Left kidney (tissue), 2 donors: ENCODE results near the gene ADRM1. TPM values are rescaled to one million over a fixed set of nuclear protein-coding genes. Genes with fewer than 3 reads are reported as not detected.

Experiments
- DNase-seq: peaks from one replicate; pipeline ENCODE4 v3.0.0-alpha.2; 2013
- polyA plus RNA-seq: library from polyadenylated mRNA; unstranded; fragments of 120-200 nt; gene quantifications from one replicate; pipeline ENCODE4 v1.2.1, GENCODE V29; 2013; ENCODE audit not compliant: insufficient read length

ADRM1 gene
- polyA plus RNA-seq, 1 donor = 37.6 TPM

GRCh38 chr20:62323146-62323979, 20.6 kb downstream of the ADRM1 start:
- DNase-seq = no peak

DNA sequence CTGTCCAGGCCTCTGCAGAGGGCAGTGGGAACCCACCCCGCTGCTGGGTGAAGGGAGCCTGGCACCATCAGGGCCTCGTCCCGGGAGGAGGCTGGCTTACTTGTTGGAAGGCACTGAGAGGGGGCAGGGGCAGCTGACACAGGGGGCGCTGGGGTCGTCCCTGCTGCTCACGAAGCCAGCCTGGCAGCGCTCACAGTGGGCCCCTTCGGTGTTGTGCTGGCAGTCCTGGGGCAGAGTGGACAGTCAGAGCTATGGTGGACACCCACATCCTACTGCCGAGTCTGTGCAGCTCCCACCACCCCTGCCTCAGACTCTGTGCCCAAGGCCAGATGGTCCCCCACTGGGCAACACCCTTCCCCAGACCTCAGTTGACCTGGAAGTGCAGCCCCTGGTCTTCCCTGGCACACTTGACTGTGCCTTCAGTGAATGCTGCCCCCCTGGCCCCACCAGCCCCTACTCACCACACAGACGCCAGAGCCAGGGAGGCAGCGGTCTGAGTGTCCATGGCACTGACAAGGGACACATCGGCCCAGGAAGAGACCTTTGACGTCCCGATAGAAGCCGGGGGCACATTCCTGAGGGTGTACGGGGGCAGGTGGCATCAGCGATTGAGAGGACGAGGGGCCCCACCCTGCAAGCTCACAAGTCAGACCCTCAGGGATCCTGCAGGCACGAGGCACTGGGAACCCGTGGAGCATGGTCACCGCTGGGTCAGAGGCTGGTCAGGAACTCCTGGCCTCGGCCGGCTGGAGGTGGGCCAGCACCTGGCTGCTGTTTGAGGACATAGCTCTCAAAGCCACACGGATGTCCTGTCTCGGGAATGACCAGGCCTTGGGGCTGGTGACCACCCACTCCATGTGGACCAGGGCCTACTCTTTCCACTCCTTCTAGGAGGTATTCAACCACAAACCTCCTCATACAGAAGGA, 21.4 kb downstream of the ADRM1 start:
- no peak for DNase-seq

GRCh38 chr20:62325172-62325905, 22.5 kb downstream of the ADRM1 start:
- DNase-seq = no peak

DNA sequence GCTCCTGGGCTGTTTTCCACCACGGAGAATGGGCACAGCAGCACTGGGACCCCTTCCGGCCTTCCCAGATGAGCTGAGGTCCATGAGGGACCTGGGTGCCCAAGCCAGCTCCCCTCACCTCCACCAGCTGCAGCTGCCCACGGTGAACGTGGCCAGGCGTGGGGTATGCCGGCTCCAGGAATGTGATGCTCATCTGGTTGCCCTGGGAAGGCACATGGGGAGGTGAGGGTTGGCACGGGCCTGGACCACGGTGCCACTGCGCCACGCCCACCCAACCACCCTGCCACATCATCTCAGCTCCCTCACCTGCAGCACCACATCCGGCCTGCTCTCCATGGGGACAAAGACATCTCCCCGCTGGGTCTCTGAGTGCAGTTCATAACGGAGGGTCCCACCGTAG, 23.8 kb downstream of the ADRM1 start:
- DNase-seq = no peak

GRCh38 chr20:62326959-62327725, 24.3 kb downstream of the ADRM1 start:
- DNase-seq = no peak

GRCh38 chr20:62327726-62328495, 25.1 kb downstream of the ADRM1 start:
- DNase-seq = no peak

DNA sequence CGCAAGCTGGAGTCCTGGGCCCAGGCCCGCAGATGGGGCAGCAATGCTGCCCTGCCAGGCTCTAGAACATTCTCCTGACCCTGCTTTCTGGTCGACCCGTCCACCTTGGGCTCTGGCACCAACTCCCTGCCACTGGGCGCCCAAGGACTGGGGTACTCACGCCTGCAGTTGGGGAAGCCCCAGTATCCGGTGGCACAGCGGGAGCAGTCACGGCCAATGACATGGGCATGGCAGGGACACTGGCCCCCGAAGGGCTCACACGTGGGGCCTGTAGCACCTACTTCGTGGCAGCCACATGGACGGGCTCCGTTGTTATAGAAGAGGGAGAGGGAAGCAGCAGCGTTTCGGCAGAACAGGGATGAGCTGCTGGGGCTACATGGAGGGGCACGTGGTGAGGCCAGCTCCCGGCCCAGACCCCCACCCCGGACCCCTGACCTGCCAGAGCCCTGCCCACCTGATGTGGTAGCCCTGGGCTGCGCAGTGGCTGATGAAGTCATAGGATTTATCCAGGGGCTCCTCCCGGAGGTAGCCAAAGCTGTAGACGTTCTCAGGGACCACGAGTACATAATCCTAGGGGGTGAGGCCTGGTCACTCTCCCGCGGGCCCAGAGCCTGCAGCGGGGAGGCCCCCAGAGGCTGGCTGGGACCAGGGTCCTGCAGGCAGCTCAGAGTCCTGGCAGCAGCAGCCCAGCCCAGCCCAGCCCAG, 26.0 kb downstream of the ADRM1 start:
- no peak for DNase-seq

- no peak for DNase-seq
These were observed 26.9 kb downstream of the ADRM1 start for GRCh38 chr20:62329389-62330377.

DNA sequence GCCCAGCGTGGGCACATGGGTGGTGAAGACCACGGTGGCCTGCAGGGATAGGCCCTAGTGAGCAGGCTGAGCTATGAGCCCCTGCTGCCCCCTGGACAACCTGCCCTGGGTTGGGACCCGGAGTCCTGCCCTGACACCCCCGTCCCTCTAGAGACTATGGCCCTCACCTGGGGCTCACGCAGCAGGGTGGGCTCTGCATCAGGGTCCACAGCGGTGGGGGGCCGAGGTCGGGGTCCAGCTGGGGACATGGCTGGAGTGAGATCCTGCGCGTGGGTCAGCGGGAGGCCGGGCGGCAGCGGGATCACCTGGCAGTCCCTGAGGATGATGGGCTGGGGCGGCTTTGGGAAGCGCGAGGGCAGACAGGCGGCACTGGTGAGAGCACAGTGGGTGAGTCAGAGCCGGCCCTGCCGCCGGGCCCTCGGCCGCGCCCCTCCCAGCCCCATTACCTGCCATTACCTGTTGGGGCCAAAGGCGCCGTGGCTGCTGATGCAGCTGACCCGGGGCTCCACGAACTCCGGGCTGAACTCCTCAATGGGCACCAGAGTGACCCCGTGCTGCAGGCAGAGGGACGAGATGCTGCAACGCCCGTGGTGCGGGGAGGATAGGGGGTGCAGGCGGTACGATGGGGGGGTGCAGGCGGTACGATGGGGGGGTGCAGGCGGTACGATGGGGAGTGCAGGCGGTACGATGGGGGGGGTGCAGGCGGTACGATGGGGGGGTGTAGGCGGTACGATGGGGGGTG, 27.9 kb downstream of the ADRM1 start:
- DNase-seq = no peak

GRCh38 chr20:62331347-62331746, 28.6 kb downstream of the ADRM1 start:
- no peak for DNase-seq

GRCh38 chr20:62332421-62332820, 29.6 kb downstream of the ADRM1 start:
- DNase-seq = no peak

DNA sequence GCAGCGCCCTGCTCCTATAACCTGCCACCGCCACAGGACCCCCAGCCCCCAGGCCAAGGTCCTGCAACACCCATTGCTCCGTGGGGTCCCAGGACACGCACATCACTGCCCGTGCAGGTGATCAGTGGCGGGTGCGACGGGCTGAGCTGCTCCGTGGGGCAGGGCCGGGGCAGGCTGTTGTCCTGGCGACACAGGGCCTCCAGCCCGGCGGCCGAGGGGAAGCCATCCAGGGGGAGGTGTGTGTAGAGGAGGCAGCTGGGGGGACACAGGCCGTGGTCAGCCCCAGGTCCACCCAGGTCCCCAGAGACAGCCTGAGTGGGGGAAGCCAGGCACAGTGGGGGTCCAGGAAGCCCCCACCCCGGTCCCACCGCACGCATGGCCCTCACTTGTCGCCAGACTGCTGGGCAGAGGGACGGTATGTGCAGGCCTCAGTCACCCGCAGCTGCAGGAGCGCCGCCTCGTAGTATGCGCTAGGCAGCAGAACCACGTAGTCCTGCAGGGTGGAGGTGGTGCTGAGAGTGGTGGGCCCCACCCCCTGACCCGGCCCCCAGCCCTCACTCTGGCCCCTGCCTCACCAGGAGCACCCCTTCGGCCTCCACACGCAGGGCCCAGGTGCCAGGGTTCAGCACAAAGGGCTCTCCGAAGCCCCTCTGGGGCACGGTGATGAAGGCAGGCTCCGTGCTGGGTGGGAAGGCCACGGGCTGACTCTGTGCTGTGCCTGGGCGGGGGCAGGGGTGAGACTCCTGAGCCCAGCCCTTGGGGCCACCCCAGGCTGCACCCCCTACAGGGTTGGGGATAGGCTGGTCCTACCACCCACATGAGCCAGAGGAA, 30.4 kb downstream of the ADRM1 start:
- no peak for DNase-seq

- DNase-seq = no peak
These were observed 31.2 kb downstream of the ADRM1 start for GRCh38 chr20:62333820-62334595.

GRCh38 chr20:62334881-62335280, 32.1 kb downstream of the ADRM1 start:
- DNase-seq = no peak

DNA sequence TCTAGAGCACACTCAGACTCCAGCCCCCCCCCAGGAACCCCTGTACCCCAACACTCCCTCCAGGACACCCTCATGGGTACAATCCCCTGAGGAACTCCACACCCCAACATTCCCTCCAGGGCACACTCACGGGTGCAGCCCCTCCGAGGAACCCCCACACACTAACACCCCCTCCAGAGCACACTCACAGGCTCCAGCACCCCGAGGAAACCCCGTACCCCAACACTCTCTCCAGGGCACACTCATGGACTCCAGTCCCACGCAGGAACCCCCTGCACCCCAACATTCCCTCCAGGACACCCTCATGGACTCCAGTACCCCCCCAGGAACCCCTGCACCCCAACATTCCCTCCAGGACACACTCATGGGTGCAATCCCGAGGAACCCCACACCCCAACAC, 32.7 kb downstream of the ADRM1 start:
- no peak for DNase-seq

GRCh38 chr20:62336329-62336728, 33.5 kb downstream of the ADRM1 start:
- DNase-seq = no peak
